ENCODE measurements around the gene TMEM221.

TMEM221 gene

GRCh38 chr19:17405250-17406045, 43.0 kb downstream of the TMEM221 start, which contains the start of gene BST2:
Gene BST2 (minus strand): TSS chr19:17405630. CDS start chr19:17405575, 55 bp downstream.
- peak; percentile 43 for DNase-seq (ENCODE audit: low read depth)

GRCh38 chr19:17404621-17405249, 43.7 kb downstream of the TMEM221 start:
- DNase-seq (ENCODE audit: low read depth): no peak

DNA sequence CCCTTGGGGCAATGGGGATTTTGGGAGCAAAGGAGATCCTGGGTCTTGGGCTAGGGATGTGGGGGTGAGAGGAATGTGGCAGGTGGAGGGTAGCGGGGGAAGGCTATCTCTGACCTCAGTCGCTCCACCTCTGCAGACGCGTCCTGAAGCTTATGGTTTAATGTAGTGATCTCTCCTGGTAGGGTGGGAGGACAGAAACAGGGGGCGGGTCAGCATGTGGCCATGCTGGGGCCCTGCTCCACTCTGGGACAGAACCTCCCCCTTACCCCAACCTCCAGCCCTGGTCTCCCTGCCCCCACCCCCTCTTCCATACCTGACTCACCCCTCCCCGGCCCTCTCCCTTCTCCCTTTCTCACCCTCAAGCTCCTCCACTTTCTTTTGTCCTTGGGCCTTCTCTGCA, 44.5 kb downstream of the TMEM221 start:
- no peak for DNase-seq (ENCODE audit: low read depth)

DNA sequence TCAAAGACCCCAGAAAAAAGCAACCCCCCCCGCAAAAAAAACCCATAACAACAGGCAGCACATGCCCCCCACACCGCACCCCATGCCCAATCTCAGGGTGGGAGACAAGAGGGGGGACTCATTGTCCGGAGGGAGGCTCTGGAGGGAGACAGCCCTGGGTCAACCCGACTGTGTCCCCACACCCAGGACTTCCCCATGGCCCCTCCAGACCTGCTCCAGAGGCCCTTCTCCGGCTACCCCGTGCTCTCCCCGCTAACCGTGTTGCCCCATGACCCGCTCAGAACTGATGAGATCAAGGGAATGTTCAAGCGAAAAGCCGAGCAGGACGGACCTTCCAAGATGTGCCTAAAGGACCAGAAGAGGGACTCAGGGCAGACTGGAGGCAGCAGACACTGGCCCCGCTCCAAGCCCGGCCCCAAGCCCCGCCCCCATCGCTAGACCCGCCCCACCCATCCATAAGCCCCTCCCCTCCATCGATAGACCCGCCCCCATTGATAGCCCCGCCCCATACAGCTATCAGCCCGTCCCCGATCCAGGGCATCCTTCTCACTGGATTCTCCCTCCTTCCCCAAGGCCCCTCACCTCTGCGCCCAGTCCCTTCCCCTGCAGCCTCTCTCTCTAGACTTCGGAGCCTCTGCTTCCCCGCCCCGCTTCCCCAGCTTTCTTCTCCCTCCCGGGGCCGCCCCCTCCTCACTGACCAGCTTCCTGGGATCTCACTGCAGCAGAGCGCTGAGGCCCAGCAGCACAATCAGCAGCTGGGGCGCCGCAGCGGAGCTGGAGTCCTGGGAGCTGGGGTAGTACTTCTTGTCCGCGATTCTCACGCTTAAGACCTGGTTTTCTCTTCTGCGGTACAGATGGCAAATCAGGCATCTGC, 45.2 kb downstream of the TMEM221 start:
- no peak for DNase-seq (ENCODE audit: low read depth)

DNA sequence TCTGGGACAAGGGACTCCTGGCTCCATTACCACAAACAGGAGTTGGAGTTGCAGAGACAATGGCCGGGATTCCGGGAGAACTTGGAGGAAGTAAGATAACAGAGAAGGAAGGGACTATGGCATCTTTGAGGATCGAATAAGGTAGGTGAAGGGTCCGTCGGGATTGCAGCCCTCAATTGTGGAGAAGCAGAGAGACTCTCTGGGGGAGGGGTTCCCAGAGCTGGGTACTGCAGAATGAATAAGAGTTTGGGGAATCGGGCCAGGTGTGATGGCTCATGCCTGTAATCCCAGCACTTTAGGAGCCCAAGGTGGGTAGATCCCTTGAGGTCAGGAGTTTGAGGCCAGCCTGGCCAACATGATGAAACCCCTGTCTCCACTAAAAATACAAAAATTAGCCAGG, 46.8 kb downstream of the TMEM221 start:
- DNase-seq (ENCODE audit: low read depth): no peak

GRCh38 chr19:17398902-17399527, 49.5 kb downstream of the TMEM221 start:
- DNase-seq (ENCODE audit: low read depth): no peak

DNA sequence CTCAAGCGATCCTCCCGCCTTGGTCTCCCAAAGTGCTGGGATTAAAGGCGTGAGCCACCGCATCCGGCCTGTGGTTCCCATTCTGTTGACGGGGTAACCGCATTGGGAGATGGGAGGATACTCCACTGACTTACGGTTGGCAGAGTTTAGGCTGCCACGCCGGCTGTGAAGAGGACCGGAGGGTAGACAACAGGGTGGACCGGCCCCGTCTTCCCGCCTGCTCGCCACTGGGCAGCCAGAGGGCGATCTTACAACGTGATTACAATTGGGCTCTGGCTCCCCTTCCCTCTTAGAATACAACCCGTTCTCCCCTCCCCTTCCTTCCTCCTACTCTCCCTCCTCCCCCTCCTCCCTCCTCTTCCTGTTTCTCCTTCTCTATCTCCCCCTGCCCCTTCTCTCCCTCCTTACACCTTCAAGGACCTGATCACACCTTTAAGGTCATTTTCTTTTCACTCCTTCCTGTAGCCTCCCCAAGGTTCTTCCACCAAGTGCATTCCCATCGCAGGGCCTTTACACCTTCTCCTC, 53.5 kb downstream of the TMEM221 start:
- no peak for DNase-seq (ENCODE audit: low read depth)

DNA sequence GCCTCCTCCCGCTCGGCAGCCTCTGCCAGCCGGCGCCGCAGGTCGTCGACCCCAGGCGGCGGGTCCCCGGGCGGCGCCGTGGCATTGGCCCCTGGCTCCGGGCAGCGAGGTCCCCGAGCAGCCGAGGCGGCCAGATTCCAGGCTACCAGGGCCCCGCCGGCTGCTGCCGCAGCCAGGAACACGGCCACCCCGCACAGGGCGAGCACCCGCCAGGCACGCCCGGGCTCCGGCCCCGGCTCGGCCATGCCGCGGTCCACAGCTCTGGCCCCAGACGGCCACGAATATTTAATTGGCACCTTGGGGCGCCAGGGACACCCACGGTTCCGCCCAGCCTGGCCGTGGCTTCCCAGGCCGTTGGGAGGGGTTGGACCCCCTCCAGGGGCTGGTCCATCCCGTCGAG, 54.6 kb downstream of the TMEM221 start, which contains the start of gene CCDC194:
Gene CCDC194 (minus strand): TSS at position 283 of the 400 bp plus-strand sequence. CDS start 38 bp downstream, at position 245.
- DNase-seq (ENCODE audit: low read depth): no peak

DNA sequence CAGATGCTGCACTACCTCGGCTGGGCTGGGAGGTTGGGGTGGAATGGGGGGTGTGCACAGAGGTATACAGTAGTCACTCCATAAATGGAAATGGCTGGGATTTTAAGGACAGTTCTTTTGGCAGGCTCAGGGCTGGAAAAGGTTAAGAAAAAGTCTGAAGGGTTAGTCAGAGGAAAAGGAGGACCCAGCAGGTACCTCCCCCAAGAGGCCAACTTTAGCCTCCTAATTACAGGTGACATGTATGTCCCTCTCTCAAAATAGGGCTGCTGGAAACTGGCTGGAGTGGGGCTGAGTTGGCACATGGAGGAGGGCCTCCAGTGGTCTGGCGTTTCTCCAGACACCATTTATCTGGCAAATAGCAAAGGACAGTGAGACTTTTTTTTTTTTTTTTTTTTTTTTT, 55.5 kb downstream of the TMEM221 start:
- no peak for DNase-seq (ENCODE audit: low read depth)

DNA sequence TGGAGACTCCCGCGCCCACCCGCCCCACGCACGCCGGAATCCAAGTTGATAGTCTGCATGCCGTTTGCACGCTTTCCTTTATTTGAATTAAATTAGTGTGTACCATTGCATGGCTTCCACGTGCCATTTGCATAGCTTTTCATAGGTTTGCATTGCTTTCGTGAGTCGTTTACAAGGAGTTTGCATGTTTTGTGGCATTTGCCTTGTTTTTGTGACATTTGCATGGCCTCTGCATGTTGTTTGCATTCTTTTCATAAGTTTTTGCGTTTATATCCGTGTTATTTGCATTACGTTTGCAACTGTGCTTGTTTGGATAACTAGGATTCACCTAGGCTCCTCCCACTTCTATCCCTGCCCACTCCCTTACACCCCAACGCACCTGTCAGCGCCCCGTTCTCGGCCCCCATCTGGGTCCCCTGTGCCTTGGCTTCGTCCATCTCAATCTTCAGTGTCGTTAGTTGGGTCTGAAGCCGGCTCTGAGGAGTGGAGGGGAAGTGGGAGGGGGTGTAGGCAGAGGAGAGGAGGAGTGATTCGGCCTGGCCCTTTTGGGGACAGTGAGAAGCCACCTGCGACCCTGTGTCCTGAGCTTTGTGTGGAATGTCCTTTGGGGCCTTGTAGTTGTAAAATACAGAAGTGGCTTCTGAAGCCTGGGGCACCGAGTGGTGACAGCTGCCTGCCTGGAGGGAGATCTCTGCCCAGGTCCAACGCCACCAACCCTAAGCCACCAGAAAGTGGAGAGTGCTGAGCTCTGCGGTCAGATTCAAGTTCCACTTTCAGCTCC, 56.9 kb downstream of the TMEM221 start:
- no peak for DNase-seq (ENCODE audit: low read depth)

DNA sequence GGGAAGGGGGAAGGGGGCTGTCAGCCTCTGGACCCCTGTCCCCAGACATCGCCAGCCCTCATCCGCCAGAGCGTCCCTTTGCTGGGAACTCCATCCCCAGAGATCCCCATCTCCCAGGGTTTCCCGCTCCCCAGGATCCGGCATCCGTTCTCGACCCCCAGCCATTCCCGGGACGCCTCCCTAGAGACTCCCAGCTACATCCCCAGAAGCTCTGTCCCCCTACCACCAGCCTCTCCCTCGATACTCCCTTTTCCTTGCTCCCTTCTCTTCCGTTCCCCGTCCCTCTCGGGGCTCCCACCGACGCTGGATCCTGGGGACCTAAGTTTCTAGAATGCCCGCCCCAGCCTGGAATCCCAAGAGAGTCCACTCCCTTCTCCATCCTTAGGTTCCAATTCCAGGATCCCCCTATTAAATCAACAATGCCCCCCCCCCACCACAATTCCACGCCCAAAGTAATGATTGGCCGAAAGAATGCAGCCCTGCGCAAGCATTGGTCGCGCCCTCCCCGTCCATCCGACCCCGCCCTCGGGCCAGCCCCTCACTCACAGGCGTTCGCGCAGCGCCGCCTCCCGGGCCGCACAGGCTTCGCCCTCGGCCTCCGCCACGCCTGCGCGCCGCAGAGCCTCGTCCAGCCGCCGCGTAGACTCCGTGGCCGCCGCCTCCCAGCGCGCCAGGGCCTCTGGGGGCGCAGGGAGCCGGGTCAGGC, 57.6 kb downstream of the TMEM221 start:
- DNase-seq (ENCODE audit: low read depth): peak; percentile 74

DNA sequence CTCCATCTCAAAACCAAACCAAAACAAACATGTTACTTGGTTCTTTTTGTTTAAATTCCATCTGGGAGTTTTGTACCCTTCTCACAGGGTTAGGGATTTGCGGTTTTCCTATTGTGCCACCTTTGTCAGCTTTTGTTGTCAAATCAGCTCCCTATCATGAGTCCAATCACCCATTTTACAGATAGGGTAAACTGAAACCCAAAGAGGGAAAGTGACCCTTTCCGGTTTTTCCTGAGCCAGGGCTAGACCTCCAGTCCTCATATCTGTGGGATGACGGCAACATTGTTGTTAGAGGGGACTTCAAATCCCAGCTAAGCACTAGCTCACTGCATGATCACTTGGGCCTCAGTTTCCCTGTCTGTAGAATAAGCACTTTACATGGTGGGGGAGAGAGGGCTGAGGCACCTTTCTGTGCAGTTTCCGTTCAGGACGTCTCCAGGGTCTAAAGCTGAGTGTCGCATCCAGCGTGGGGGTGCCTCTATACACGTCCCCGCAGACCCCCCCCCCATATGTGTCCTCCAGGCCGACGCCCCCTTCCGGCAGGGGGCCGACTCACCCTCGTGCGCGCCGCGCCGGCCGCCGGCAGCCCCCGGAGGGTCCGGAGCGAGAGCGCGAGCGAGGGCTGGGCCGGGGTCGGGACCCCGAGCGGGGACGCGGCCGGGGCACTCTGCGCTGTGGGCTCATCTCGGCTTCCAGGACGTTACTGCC, 58.4 kb downstream of the TMEM221 start:
- DNase-seq (ENCODE audit: low read depth): no peak

DNA sequence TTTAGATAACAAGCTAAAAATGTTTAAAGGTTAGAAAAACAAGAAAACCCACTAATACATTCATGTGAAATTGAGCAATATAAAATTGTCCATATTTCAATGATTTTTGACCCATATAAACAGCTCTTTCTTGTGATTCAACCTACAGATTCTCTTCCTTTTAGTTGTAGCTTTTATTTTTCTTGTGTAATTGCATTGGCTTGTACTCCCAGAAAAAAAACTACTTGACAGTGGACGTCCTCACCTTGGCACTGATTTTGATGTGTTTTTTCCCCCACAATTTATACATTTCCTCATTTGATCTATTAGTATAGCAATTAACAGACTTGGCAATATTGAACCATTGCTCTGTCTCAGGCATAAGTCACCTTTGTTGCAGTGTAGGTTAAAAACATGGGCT, 59.2 kb downstream of the TMEM221 start:
- no peak for DNase-seq (ENCODE audit: low read depth)

GRCh38 chr19:17385878-17386611, 62.4 kb downstream of the TMEM221 start:
- DNase-seq (ENCODE audit: low read depth): peak; percentile 44
